Effector memory CD8-positive, alpha-beta T cell (primary cell): ENCODE measurements around the gene PIEZO1.

Experiments
- ATAC-seq: fragments of 150-1000 bp; cut with Tn5 transposase; replicated peaks from 2 replicates; pipeline ENCODE4 v1.10.0; 2021; ENCODE audit warnings: mild to moderate bottlenecking, moderate library complexity
- DNase-seq, 3 experiments: peaks; one replicate each; pipeline ENCODE4 v3.0.0; 2021
- H3K27ac Mint-ChIP-seq, 2 donors: one replicate each; pipeline ENCODE4 v1.8.0; 2022; ENCODE audit warnings: mild to moderate bottlenecking in 2 of 2, mixed read lengths in 2 of 2, moderate library complexity in 2 of 2
- H3K27me3 Mint-ChIP-seq, 2 donors: one replicate each; pipeline ENCODE4 v1.8.0; 2022; ENCODE audit warnings: mixed read lengths in 2 of 2
- H3K36me3 Mint-ChIP-seq: one replicate; pipeline ENCODE4 v1.8.0; 2022; ENCODE audit warnings: mild to moderate bottlenecking, moderate library complexity, mixed read lengths; ENCODE audit not compliant: insufficient read depth
- H3K4me1 Mint-ChIP-seq, 2 donors: one replicate each; pipeline ENCODE4 v1.8.0; 2022; ENCODE audit warnings: low read depth in 2 of 2, mixed read lengths in 2 of 2
- H3K4me3 Mint-ChIP-seq, 2 donors: one replicate each; pipeline ENCODE4 v1.8.0; 2022; ENCODE audit warnings: mild to moderate bottlenecking in 2 of 2, mixed read lengths in 2 of 2, moderate library complexity in 2 of 2
- H3K9me3 Mint-ChIP-seq, 2 donors: one replicate each; pipeline ENCODE4 v1.8.0; 2022; ENCODE audit warnings: mixed read lengths in 2 of 2

The PIEZO1 gene

DNA sequence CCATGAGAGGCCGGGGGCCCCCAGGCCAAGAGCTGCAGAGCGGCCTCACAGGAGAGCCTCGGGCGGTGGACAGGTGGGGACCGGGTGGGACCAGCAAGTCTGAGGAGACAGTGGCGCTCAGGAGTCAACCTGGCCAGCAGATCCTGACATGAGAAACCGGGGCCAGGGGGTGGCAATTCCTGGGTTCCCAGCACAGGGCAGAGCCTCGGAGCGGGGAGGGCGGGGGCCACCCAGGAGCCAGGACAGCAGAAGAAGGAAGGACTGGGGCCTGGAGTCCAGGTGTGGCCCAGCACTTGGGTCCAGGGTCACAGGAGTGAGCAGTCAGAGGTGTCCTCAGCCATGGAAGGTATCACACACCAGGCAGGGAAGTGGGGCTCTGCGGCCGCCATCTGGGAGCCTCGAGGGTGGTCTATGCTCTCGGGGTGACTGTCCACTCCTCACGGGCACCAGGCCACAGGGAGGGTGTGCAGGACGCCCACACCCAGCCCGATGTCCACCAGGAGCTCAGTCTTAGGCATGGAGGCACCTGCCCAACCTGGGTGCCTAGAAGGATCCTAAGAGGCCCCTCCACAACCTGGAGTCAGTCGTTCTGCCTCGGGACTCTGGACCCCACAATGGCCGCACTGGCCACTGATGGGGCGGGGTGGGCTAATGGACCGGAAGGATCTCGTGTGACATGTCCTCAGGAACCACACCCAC lies 29.1 kb downstream of the PIEZO1 start:
- Mint-ChIP-seq H3K27ac (peak overlapping the region; percentile 31 to 62), H3K9me3 (no peaks in the 10 kb centered on the region), H3K27me3 (no peaks in the 10 kb centered on the region), H3K36me3 (peaks cover 8% of the 10 kb centered on the region), H3K4me1 (peaks cover 21 to 31% of the 10 kb centered on the region in 2 donors), H3K4me3 (no peak overlapping the region)
- ATAC-seq (no peak), DNase-seq (no peak)

DNA sequence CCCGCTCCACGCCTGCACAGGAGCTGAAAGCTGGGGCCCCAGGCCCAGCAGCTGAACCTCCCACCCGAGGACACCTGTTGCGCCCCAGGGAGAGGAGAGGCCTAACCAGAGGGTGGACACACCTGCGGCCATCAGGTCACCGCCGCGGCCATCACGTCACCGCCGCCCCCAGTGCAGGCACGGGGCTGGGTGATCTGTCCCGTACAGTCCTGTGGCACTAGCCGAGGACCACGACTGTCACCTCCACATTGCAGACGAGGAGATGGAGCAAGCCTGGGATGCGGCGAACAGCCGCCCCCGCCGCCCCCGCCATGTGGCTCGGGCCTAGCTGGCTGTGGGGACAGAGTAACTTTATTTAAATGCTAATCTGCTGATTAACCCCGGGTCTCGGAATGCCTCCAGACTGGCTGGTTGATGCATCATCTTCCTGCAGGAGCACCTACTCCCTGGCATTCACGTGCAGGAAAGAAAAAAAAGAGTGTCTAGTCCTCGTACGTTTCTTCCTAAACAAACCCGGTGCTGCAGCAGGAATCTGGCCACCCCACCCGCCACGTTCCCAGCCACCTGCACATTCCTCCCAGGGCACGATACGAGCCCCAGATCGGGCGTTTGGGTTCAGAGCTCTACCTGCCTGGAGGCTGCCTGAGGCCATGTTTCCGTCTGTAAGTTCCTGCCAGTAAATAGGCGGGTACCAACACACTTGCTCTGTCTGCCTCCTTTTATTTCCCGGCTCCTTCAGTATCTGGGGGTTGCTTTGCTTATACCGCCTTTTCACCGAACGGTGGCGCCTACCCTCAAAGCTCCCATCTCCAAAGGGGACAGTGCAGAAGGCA lies 29.9 kb downstream of the PIEZO1 start:
- Mint-ChIP-seq H3K36me3 (peaks cover 6% of the 10 kb centered on the region), H3K4me3 (no peak overlapping the region), H3K27me3 (no peaks in the 10 kb centered on the region), H3K4me1 (peaks cover 21 to 29% of the 10 kb centered on the region in 2 donors), H3K27ac (peak overlapping the region; percentile 31 to 62), H3K9me3 (no peaks in the 10 kb centered on the region)
- ATAC-seq, result no peak
- no peak for DNase-seq

DNA sequence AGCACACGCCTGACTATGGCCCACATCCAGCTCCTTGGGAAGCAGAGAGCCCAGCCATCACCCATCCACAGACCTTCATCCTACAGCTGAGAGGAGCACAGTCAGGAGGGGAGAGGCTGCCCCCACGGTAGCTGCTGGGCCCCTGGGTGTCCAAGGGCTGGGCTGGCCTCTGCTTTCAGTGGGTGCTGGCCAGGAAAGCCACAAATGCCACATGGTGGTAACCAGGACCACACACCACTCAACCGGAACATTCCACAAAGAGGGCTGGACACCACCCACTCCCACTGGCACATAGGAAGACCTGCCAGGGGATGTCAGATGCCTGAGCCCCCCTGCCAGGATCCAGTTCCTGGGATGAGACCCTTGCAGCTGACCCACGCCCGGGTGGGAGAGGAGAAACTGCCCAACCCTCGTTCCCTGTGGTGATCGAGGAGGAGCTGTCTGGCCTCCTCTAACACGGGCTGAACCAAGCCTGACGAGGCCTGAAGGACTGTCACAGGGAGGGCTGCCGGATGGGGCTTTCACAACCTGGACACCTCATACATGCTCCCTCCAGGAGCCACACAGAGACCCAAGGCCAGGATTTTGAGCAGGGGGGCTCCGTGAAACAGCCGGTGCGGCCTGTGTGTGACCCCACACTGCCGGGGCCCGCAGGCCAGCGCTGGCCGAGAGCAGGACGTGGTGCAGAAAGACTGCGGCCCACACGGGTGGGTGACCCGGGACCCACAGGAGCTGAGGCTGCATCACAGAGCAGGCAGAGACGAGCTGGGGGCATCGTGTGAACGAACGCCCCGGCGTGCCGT lies 30.7 kb downstream of the PIEZO1 start:
- peak overlapping the region; percentile 31 to 75 for H3K27ac Mint-ChIP-seq
- peaks cover 6% of the 10 kb centered on the region for H3K36me3 Mint-ChIP-seq
- H3K4me3 Mint-ChIP-seq, result no peak overlapping the region
- no peaks in the 10 kb centered on the region for H3K9me3 Mint-ChIP-seq
- ATAC-seq (no peak), DNase-seq (no peak)
- H3K4me1 Mint-ChIP-seq, result peaks cover 17 to 23% of the 10 kb centered on the region in 2 donors
- no peaks in the 10 kb centered on the region for H3K27me3 Mint-ChIP-seq

DNA sequence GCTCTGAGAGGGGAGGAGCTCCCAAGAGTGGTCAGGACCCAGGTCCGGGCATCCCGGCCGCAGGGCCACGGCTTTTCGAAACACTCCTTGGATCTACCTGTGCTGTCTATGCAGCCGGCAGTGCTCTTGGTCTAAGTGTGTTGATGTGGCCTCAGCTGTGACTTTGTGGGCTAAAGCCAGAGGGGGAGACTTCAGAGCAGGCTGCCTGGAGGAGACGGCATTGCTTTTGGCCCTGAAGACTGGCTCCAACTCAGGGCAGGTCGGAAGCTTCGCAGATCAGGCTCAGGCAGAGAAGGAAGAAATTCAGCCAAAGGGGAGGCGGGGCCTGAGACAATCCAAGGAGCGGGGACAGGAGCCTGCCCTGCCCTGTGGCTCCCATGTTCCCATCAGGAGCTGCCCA lies 31.4 kb downstream of the PIEZO1 start:
- no peaks in the 10 kb centered on the region for H3K27me3 Mint-ChIP-seq
- peaks cover 12 to 16% of the 10 kb centered on the region in 2 donors for H3K4me1 Mint-ChIP-seq
- ATAC-seq (no peak), DNase-seq (no peak)
- H3K27ac Mint-ChIP-seq, result peak overlapping the region in 1 of 2 donors; percentile 75
- H3K36me3 Mint-ChIP-seq, result peaks cover 13% of the 10 kb centered on the region
- H3K9me3 Mint-ChIP-seq, result no peaks in the 10 kb centered on the region
- H3K4me3 Mint-ChIP-seq, result no peak overlapping the region

DNA sequence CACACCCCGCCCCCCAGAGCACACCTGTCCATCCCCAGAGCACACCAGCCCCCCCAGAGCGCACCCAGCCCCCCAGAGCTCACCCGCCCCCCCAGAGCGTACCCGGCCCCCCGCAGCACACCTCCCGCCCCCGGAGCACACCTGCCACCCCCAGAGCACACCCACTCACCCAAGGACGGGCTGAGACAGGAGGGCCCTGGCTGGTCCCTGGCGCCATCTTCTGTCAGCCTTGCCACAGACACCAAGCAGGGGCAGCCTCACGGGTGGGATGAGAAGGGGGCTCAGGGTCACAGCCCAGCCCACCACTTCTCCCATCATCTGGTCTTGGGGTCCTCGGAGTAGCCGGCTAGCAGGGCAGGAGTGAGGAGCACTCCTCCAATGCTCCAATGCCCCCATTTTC lies 31.8 kb downstream of the PIEZO1 start:
- H3K4me1 Mint-ChIP-seq, result peaks cover 9 to 12% of the 10 kb centered on the region in 2 donors
- peaks cover 13% of the 10 kb centered on the region for H3K36me3 Mint-ChIP-seq
- ATAC-seq (no peak), DNase-seq (no peak)
- peak overlapping the region in 1 of 2 donors; percentile 75 for H3K27ac Mint-ChIP-seq
- H3K9me3 Mint-ChIP-seq, result no peaks in the 10 kb centered on the region
- no peaks in the 10 kb centered on the region for H3K27me3 Mint-ChIP-seq
- no peak overlapping the region for H3K4me3 Mint-ChIP-seq

DNA sequence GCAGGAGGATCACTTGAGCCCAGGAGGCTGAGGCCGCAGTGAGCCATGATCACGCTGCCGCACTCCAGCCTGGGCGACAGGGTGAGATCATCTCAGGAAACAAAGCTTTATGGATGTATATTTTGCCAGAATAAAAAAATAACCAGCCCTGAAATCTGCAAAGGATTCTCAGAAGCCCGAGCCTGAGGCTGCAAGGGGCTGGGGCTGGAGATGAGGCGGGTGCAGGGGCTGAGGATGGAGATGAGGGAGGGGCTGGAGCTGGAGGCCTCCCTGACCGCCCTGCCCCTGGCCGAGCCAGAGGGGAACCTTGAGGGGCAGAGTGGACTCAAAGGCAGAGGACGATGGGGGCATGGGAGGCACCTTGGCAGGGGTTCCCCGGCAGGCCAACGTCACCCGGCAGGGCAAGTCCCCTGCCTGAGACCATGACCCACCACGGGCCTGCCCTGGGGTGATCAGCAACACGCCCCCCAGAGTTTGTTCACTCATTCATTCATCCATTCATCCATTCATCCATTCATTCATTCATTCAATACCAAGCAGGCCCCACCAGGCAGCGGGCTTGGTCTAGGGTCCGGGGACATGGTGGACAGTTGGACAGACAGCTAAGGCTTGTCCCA lies 32.5 kb downstream of the PIEZO1 start:
- H3K27ac Mint-ChIP-seq, result no peak overlapping the region
- no peak for DNase-seq
- no peak for ATAC-seq

DNA sequence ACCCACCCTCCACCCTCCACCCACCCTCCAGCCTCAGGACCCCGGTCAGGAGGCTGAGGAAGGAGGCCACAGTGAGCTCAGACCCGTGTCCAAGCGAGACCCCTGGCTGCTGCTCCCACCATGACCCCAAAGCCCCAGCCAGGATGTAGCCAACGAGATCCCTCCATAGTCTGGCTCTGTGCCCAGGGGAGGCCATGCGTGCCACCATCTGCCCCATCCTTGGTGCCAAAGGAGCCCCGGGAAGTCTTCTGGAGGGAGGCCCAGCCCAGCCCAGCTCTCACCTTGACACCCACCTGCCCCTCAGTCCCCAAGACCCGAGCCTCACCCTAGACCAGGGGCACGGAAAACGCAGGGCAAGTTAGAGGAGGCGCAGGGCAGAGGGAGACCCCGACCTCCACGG lies 34.2 kb downstream of the PIEZO1 start:
- no peak for ATAC-seq
- Mint-ChIP-seq H3K27ac (no peak overlapping the region), H3K36me3 (peaks cover 21% of the 10 kb centered on the region), H3K4me1 (peaks cover 16 to 21% of the 10 kb centered on the region in 2 donors), H3K9me3 (no peaks in the 10 kb centered on the region), H3K4me3 (no peak overlapping the region), H3K27me3 (no peaks in the 10 kb centered on the region)
- no peak for DNase-seq

More for the DNA sequence above, 32.5 kb downstream of the PIEZO1 start:
- H3K4me3 Mint-ChIP-seq, result no peak overlapping the region
- peaks cover 11 to 13% of the 10 kb centered on the region in 2 donors for H3K4me1 Mint-ChIP-seq
- H3K36me3 Mint-ChIP-seq, result peaks cover 20% of the 10 kb centered on the region
- no peaks in the 10 kb centered on the region for H3K27me3 Mint-ChIP-seq
- H3K9me3 Mint-ChIP-seq, result no peaks in the 10 kb centered on the region

DNA sequence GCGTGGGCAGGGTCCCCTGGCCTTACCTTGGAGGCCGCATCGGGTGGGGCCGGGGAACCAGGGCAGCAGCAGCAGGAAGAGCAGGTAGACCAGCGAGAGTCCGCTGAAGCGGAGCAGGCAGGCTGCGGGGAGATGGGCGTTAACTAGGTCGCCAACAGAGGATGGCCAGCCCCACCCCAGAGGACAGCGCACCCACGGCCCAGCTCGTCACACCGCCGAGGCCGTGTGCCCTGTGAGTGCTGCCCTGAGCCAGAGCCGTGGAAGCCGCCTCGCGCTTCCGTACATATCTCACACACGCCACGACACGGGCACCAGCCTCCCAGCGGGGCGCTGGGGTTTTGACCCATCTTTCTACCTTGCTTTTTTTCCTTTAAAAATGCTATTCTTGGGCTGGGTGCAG lies 35.7 kb downstream of the PIEZO1 start:
- H3K27me3 Mint-ChIP-seq, result no peaks in the 10 kb centered on the region

DNA sequence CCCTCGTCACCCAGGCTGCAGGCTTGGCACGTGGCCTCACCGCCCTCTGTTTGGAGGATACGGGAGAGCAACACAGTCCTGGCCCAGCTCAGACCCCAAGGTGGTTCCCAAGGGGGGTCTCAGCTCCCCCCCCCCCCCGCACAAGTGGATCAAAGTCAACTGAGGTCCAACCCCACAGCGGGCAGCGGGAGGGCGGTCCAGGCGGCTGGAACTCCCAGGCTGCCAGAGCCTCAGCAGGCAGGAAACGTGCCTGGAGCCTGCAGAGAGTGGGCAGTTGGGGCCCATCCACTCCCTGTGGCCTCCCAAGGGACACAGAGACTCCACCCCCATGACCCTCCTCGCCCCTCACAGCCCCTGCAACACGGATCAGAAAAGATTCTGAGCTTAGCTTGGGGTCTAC lies 36.7 kb downstream of the PIEZO1 start:
- H3K4me1 Mint-ChIP-seq, result peaks cover 20 to 31% of the 10 kb centered on the region in 2 donors
- H3K27ac Mint-ChIP-seq, result peak overlapping the region in 1 of 2 donors; percentile 38
- no peaks in the 10 kb centered on the region for H3K9me3 Mint-ChIP-seq
- no peak overlapping the region for H3K4me3 Mint-ChIP-seq
- H3K27me3 Mint-ChIP-seq, result no peaks in the 10 kb centered on the region
- H3K36me3 Mint-ChIP-seq, result peaks cover 19% of the 10 kb centered on the region
- no peak for DNase-seq
- no peak for ATAC-seq

More for the DNA sequence above, 35.7 kb downstream of the PIEZO1 start:
- ATAC-seq (no peak), DNase-seq (no peak)
- H3K4me1 Mint-ChIP-seq, result peaks cover 24 to 26% of the 10 kb centered on the region in 2 donors
- H3K27ac Mint-ChIP-seq, result peak overlapping the region in 1 of 2 donors; percentile 85
- H3K36me3 Mint-ChIP-seq, result peaks cover 19% of the 10 kb centered on the region
- H3K9me3 Mint-ChIP-seq, result no peaks in the 10 kb centered on the region
- H3K4me3 Mint-ChIP-seq, result no peak overlapping the region

DNA sequence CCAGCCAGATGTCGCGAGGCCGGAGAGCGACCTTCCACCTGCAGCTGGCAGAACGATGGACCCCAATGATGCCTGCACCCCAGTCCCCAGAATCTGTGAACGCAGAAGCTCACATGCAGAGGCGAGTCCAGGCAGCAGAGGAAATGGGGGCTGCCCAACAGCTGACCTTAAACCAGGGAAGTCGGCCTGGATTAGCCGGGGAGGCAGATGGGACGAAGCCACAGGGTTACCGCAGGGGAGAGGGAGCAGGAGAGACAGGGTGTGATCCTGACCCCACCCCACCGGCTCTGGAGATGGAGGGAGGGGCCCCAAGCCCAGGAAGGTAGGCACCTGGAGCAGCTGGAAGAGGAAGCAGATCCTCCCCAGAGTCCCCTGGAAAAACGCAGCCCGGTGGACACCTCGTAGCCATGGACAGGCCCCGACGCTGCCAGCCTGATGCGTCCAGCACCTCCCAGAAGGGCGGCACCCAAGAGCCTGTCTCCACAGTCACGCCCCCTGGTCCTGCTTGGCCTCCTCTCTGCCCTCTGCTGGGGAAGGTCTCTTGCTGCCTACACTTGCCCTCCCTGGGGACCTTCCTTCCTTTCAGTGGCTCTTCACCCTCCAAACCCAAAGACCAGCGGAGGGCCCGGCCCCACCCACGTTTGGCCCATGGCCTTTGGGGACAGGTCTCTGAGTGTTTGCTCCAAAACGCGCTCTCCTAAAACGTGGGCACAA lies 37.3 kb downstream of the PIEZO1 start:
- peak; percentile 29 for ATAC-seq
- DNase-seq, result no peak
- H3K27ac Mint-ChIP-seq, result no peak overlapping the region

DNA sequence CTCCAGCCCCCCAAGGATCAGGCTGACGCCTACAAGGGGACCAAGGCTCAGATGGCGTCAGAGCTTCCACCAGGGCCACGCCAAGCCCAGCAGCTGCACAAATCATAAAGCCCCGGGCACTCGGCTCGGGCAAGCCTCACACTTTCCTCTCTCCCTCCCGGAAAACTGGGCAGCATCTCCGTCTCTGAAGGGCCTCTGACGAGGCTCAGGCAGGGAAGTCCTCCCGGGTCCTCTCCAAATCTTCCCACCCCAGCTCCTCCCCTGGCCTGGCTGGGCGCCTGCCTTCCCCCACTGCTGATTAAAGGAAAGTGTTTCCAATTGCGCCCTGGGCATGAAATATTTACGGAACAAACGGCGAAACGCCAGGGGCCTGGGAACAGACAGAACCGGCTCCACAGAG lies 38.5 kb downstream of the PIEZO1 start:
- ATAC-seq (no peak), DNase-seq (no peak)
- Mint-ChIP-seq H3K27ac (peak overlapping the region; percentile 84 to 89), H3K27me3 (no peaks in the 10 kb centered on the region), H3K9me3 (no peaks in the 10 kb centered on the region), H3K4me3 (peak overlapping the region; percentile 37 to 41), H3K36me3 (peaks cover 19% of the 10 kb centered on the region), H3K4me1 (peaks cover 16 to 29% of the 10 kb centered on the region in 2 donors)

More for the DNA sequence above, 37.3 kb downstream of the PIEZO1 start:
- no peaks in the 10 kb centered on the region for H3K9me3 Mint-ChIP-seq
- no peaks in the 10 kb centered on the region for H3K27me3 Mint-ChIP-seq
- peaks cover 18 to 29% of the 10 kb centered on the region in 2 donors for H3K4me1 Mint-ChIP-seq
- peaks cover 19% of the 10 kb centered on the region for H3K36me3 Mint-ChIP-seq
- H3K4me3 Mint-ChIP-seq, result no peak overlapping the region
